ENCODE results near the gene PRSS56.

DNA sequence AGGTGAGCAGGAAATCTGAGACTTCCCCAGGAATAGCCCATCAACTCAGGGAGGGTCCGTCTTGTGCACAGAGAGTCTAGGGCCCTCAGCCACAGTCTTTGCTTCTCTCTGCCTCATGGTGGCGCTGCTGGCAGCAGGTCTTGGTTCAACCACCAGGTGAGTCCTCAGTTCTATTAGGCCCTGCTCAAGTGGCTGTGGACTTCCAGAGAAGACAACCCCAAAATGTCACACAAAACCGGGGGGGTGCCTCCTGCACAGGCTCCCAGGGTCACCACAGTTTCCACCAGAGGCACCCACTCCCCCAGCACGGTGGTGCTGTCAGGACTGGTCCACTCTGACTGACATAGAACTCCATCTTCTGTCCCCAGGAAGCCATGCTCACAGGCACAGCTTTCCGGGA lies 16.9 kb downstream of the PRSS56 start:
- TF ChIP-seq, protein P1, sequence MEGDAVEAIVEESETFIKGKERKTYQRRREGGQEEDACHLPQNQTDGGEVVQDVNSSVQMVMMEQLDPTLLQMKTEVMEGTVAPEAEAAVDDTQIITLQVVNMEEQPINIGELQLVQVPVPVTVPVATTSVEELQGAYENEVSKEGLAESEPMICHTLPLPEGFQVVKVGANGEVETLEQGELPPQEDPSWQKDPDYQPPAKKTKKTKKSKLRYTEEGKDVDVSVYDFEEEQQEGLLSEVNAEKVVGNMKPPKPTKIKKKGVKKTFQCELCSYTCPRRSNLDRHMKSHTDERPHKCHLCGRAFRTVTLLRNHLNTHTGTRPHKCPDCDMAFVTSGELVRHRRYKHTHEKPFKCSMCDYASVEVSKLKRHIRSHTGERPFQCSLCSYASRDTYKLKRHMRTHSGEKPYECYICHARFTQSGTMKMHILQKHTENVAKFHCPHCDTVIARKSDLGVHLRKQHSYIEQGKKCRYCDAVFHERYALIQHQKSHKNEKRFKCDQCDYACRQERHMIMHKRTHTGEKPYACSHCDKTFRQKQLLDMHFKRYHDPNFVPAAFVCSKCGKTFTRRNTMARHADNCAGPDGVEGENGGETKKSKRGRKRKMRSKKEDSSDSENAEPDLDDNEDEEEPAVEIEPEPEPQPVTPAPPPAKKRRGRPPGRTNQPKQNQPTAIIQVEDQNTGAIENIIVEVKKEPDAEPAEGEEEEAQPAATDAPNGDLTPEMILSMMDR (IDR thresholded peaks at IDR 0.05), result no peak
- no peak for TF ChIP-seq POLR2A (IDR thresholded peaks at IDR 0.05)
